Activated CD8-positive, alpha-beta T cell treated with anti-CD3 and anti-CD28 coated beads for 36 hours (primary cell): Measurements from ENCODE around the gene HPCAL1. TPM values are rescaled to one million over a fixed set of nuclear protein-coding genes. Genes with fewer than 3 reads are reported as not detected.

Experiments
- ATAC-seq: fragments of 200-7000 bp; cut with Tn5 transposase; one replicate; pipeline ENCODE4 v1.10.0; 2021; ENCODE audit warnings: mild to moderate bottlenecking, moderate library complexity
- CTCF ChIA-PET: fragments of 350-600 bp; sonication (Branson Sonifier 250); formaldehyde crosslinking; loops from one replicate; lab custom pipeline; 2021; ENCODE audit warnings: antibody characterized with exemption; lab: Charles Lee
- POLR2A ChIA-PET: fragments of 350-600 bp; sonication (Branson Sonifier 250); formaldehyde crosslinking; loops from one replicate; lab custom pipeline; 2021; ENCODE audit warnings: antibody characterized with exemption; lab: Charles Lee
- DNase-seq: peaks from one replicate; pipeline ENCODE4 v3.0.0-alpha.2; 2020
- H3K27ac Mint-ChIP-seq: one replicate; pipeline ENCODE4 v1.8.0; 2021; ENCODE audit warnings: mild to moderate bottlenecking, mixed read lengths
- H3K27me3 Mint-ChIP-seq: one replicate; pipeline ENCODE4 v1.8.0; 2021; ENCODE audit warnings: mixed read lengths
- H3K36me3 Mint-ChIP-seq: one replicate; pipeline ENCODE4 v1.8.0; 2021; ENCODE audit warnings: low read depth, mixed read lengths
- H3K4me1 Mint-ChIP-seq: one replicate; pipeline ENCODE4 v1.8.0; 2021; ENCODE audit warnings: low read depth, mixed read lengths
- H3K4me3 Mint-ChIP-seq: one replicate; pipeline ENCODE4 v1.8.0; 2021; ENCODE audit warnings: mild to moderate bottlenecking, moderate library complexity, mixed read lengths
- H3K9me3 Mint-ChIP-seq: one replicate; pipeline ENCODE4 v1.8.0; 2021; ENCODE audit warnings: mixed read lengths
- CTCF ChIP-seq: fragments of 200-600 bp; IDR thresholded peaks from one replicate; pipeline ENCODE4 v1.8.0; 2022; ENCODE audit warnings: antibody characterized with exemption, mild to moderate bottlenecking
- intact Hi-C: fragments of 100-400 bp; cut with micrococcal nuclease; formaldehyde crosslinking; loops from one replicate; pipeline ENCODE4 v1.10.0; 2022
- total RNA-seq, 2 experiments: library from RNA; stranded (reverse); gene quantifications; one replicate each; pipeline ENCODE4 v1.2.3, GENCODE V29; 2021

The HPCAL1 gene
- total RNA-seq, 2 experiments from 2014 or later = 166 to 170 TPM

GRCh38 chr2:10407841-10408648 is 105.3 kb downstream of the HPCAL1 start:
- no peak for TF ChIP-seq CTCF
- Mint-ChIP-seq H3K4me1 (peaks cover 63% of the 10 kb centered on the region), H3K27me3 (no peaks in the 10 kb centered on the region), H3K9me3 (no peaks in the 10 kb centered on the region), H3K27ac (peak overlapping the region; percentile 94), H3K4me3 (peak overlapping the region; percentile 57), H3K36me3 (peaks cover 54% of the 10 kb centered on the region)
- ChIA-PET POLR2A (interaction anchor here (0.6 to 4.3 kb wide), 17 partner anchors 19 to 467 kb away, joined by 3 to 30 read pairs (median 4); partner anchors contain the start of genes ODC1 and RRM2), CTCF (interaction anchor here (0.7 to 6.6 kb wide), 39 partner anchors 8 to 425 kb away, joined by 3 to 135 read pairs (median 8); partner anchors contain the start of genes HPCAL1 and ODC1)
- intact Hi-C loops = loop anchor here (2.0 kb wide), 3 partner anchors 77 to 111 kb away; no protein-coding TSS in a partner anchor
- ATAC-seq = peak; percentile 82
- peak; percentile 86 for DNase-seq

- H3K4me1 Mint-ChIP-seq = peaks cover 60% of the 10 kb centered on the region
- DNase-seq (peak; percentile 89), ATAC-seq (peak; percentile 69)
- H3K27ac Mint-ChIP-seq = peak overlapping the region; percentile 94
- H3K9me3 Mint-ChIP-seq = no peaks in the 10 kb centered on the region
- intact Hi-C loops = loop anchor here (2.0 kb wide), 3 partner anchors 78 to 112 kb away; no protein-coding TSS in a partner anchor
- POLR2A ChIA-PET = interaction anchor here (0.6 to 4.3 kb wide), 20 partner anchors 20 to 468 kb away, joined by 3 to 30 read pairs (median 4); partner anchors contain the start of genes ODC1 and RRM2
- peak; percentile 97 for TF ChIP-seq CTCF
- CTCF ChIA-PET = interaction anchor here (0.6 to 6.6 kb wide), 65 partner anchors 9 to 426 kb away, joined by 3 to 135 read pairs (median 5); partner anchors contain the start of genes HPCAL1 and ODC1
- peaks cover 52% of the 10 kb centered on the region for H3K36me3 Mint-ChIP-seq
- peak overlapping the region; percentile 57 for H3K4me3 Mint-ChIP-seq
- no peaks in the 10 kb centered on the region for H3K27me3 Mint-ChIP-seq
Observed at GRCh38 chr2:10408649-10409579, 106.2 kb downstream of the HPCAL1 start.

GRCh38 chr2:10410001-10410822 is 107.5 kb downstream of the HPCAL1 start:
- DNase-seq (no peak), ATAC-seq (no peak)
- CTCF ChIA-PET = interaction anchor here (1.0 to 6.6 kb wide), 33 partner anchors 8 to 337 kb away, joined by 3 to 135 read pairs (median 7); partner anchors contain the start of gene HPCAL1
- Mint-ChIP-seq H3K9me3 (no peaks in the 10 kb centered on the region), H3K4me1 (peaks cover 53% of the 10 kb centered on the region), H3K27me3 (no peaks in the 10 kb centered on the region), H3K27ac (no peak overlapping the region), H3K36me3 (peaks cover 45% of the 10 kb centered on the region), H3K4me3 (no peak overlapping the region)
- POLR2A ChIA-PET = interaction anchor here (0.7 to 4.3 kb wide), 6 partner anchors 25 to 286 kb away, joined by 3 to 30 read pairs (median 8); partner anchors contain the start of gene RRM2
- no peak for TF ChIP-seq CTCF
- intact Hi-C loops = no loop called here

- no peak for TF ChIP-seq CTCF
- peaks cover 42% of the 10 kb centered on the region for H3K36me3 Mint-ChIP-seq
- intact Hi-C loops = no loop called here
- no peaks in the 10 kb centered on the region for H3K27me3 Mint-ChIP-seq
- no peak overlapping the region for H3K27ac Mint-ChIP-seq
- POLR2A ChIA-PET = no interaction called here
- no peaks in the 10 kb centered on the region for H3K9me3 Mint-ChIP-seq
- H3K4me1 Mint-ChIP-seq = peaks cover 46% of the 10 kb centered on the region
- ATAC-seq = no peak
- no peak for DNase-seq
- CTCF ChIA-PET = interaction anchor here (1.0 to 6.6 kb wide), 8 partner anchors 23 to 338 kb away, joined by 3 to 135 read pairs (median 38); partner anchors contain the start of gene HPCAL1
- H3K4me3 Mint-ChIP-seq = no peak overlapping the region
Observed at GRCh38 chr2:10410823-10411437, 108.2 kb downstream of the HPCAL1 start.
